MM.1S (cell line): Measurements from ENCODE around the gene CRISP2.

Experiments used
- CTCF ChIP-seq: fragments of 300-600 bp; sonication (generic); IDR thresholded peaks from 2 replicates; pipeline ENCODE4 v1.5.1; 2016; ENCODE audit warnings: antibody characterized with exemption, low read length, mixed read lengths
- EZH2 ChIP-seq: fragments of 300-600 bp; sonication (generic); optimal IDR thresholded peaks from 2 replicates; pipeline ENCODE3; 2017; ENCODE audit warnings: low read depth, mild to moderate bottlenecking, antibody characterized with exemption, low read length, mixed read lengths
- EZH2phosphoT487 ChIP-seq: fragments of 300-600 bp; sonication (generic); IDR thresholded peaks from 2 replicates; pipeline ENCODE4 v1.6.1; 2018; ENCODE audit warnings: antibody characterized with exemption, low read length

- TF ChIP-seq CTCF (no peak), EZH2phosphoT487 (no peak), EZH2 (no peak)
Observed at GRCh38 chr6:49698478-49698877, 14.9 kb downstream of the CRISP2 start.
